RWPE1 (cell line): Measurements from ENCODE around the gene HIRIP3.
A peak's percentile ranks its signal among the peaks of the same experiment; 100 is the strongest.

Experiments
- CTCF ChIA-PET: fragments of 350-600 bp; sonication (Branson Sonifier 250); formaldehyde crosslinking; extraction: SDS; loops from one replicate; lab custom pipeline; 2021; lab: Yijun Ruan, JAX
- POLR2A ChIA-PET: fragments of 400-600 bp; formaldehyde crosslinking; extraction: SDS; loops from one replicate; lab custom pipeline; 2020; ENCODE audit warnings: antibody characterized with exemption; ENCODE audit not compliant: low non-redundant PET; lab: Yijun Ruan, JAX
- DNase-seq: peaks from one replicate; pipeline ENCODE4 v3.0.0; 2012; ENCODE audit warnings: low spot score
- H3K27ac ChIP-seq: fragments of 450-650 bp; 2 replicates; pipeline ENCODE4 v1.5.1; 2017
- TF ChIP-seq, protein P1 (sequence below): fragments of 450-650 bp; conservative IDR thresholded peaks from 2 replicates; pipeline ENCODE4 v1.5.1; 2017; ENCODE audit warnings: low read depth, mild to moderate bottlenecking

HIRIP3 gene

GRCh38 chr16:30006095-30006473 lies 10.7 kb upstream of the HIRIP3 start:
- ChIA-PET POLR2A (no interaction called here), CTCF (interaction anchor here (0.6 to 1.7 kb wide), 14 partner anchors 9 to 354 kb away, joined by 3 to 17 read pairs (median 3); partner anchors contain the start of genes C16orf92 and INO80E)
- TF ChIP-seq, protein P1, sequence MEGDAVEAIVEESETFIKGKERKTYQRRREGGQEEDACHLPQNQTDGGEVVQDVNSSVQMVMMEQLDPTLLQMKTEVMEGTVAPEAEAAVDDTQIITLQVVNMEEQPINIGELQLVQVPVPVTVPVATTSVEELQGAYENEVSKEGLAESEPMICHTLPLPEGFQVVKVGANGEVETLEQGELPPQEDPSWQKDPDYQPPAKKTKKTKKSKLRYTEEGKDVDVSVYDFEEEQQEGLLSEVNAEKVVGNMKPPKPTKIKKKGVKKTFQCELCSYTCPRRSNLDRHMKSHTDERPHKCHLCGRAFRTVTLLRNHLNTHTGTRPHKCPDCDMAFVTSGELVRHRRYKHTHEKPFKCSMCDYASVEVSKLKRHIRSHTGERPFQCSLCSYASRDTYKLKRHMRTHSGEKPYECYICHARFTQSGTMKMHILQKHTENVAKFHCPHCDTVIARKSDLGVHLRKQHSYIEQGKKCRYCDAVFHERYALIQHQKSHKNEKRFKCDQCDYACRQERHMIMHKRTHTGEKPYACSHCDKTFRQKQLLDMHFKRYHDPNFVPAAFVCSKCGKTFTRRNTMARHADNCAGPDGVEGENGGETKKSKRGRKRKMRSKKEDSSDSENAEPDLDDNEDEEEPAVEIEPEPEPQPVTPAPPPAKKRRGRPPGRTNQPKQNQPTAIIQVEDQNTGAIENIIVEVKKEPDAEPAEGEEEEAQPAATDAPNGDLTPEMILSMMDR, result no peak
- no peak overlapping the region for H3K27ac ChIP-seq
- DNase-seq, result no peak

- peak; percentile 47 for DNase-seq
- ChIA-PET CTCF (interaction anchor here (0.6 to 1.7 kb wide), 13 partner anchors 9 to 355 kb away, joined by 3 to 17 read pairs (median 3); partner anchors contain the start of genes C16orf92 and INO80E), POLR2A (no interaction called here)
Observed at GRCh38 chr16:30005341-30006094, 10.1 kb upstream of the HIRIP3 start.

DNA sequence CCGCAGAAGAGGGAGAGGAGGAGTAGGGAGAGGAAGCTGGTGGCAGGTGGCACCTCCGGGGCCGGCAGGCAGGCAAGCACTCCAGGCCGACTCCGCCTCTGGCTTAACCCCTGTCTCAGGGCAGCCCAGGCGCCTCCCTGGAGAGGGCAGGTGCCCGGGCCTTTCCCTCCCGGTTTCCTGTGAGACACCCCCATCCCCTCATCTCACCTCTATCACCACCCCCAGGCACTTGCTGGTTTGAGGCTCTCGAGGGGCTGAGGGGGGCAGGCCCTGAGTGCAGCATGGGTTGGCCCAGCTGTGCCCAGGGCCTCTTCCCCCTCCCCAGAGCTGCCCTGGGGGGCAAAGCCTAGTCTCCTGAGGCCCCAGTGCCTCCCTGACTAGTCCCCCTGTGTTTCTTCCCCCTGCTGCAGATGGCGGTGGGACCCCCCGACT lies 9.4 kb upstream of the HIRIP3 start:
- TF ChIP-seq, protein P1, result no peak
- ChIA-PET POLR2A (no interaction called here), CTCF (interaction anchor here (1.5 to 1.7 kb wide), 2 partner anchors 13 to 18 kb away, joined by 3 to 17 read pairs; partner anchors contain the start of gene C16orf92)
- no peak for DNase-seq
- H3K27ac ChIP-seq, result peak overlapping the region; percentile 59

More at GRCh38 chr16:30005341-30006094, 10.1 kb upstream of the HIRIP3 start:
- H3K27ac ChIP-seq, result peak overlapping the region; percentile 59
- TF ChIP-seq, protein P1, result peak; percentile 79

- ChIA-PET POLR2A (no interaction called here), CTCF (interaction anchor here (1.5 kb wide), 1 partner anchor 19 kb away, joined by 3 read pairs; the partner anchor contains the start of gene C16orf92)
- peak overlapping the region; percentile 59 for H3K27ac ChIP-seq
- TF ChIP-seq, protein P1, result no peak
- no peak for DNase-seq
Observed at GRCh38 chr16:30004424-30004776, 9.0 kb upstream of the HIRIP3 start.

GRCh38 chr16:30003670-30004423 lies 8.4 kb upstream of the HIRIP3 start:
- TF ChIP-seq, protein P1, result no peak
- peak overlapping the region; percentile 59 for H3K27ac ChIP-seq
- no peak for DNase-seq
- ChIA-PET CTCF (no interaction called here), POLR2A (no interaction called here)

DNA sequence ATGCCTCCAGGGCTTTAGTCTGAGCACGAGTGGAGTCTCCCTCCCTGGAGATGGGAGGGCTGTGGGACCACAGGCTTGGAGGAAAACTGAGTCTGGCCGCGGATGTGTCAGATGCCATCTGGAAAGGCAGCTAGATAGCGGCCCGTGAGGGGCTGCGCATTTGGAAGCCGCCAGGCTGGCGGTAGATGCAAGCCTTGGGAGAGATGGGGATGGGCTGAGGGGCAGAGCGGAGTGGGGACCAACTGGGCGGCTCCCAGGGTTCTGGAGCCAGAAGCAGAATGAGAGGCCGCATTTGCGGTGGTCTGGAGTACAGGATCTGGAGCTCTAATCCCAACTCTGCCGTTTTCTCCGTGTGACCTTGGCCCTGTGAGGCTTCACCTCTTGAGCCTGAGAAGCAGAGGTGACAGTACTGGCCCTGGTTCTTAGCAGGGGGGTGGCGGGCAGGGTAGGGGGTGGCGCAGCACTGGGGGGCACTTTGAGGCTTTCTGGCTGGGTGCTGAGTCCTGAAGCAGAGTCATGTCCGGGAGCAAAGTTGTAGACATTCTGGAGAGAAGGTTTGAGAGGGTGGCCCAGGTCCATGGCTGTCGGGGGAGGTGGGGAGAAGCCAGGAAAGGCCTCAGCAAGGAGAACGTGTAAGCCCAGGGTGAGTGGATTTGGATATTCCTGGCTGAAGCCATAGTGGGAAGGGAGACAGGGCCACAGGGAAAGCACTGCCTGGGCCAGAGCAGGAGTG lies 7.4 kb upstream of the HIRIP3 start:
- H3K27ac ChIP-seq, result peak overlapping the region; percentile 59
- no peak for DNase-seq
- POLR2A ChIA-PET, result interaction anchor here (0.5 to 0.6 kb wide), 2 partner anchors 9 to 102 kb away, joined by 3 read pairs; no protein-coding TSS in a partner anchor
- TF ChIP-seq, protein P1, result no peak
- CTCF ChIA-PET, result no interaction called here
